RKO (cell line): ENCODE data around the gene MRPS21.
"Not testable (repeated sequence)": the region's sequence is repeated elsewhere in the genome, so short reads cannot be mapped to it uniquely, and the experiment has no call there.

Source experiments
- DNase-seq: peaks from one replicate; pipeline ENCODE4 v3.0.0-alpha.2; 2016; ENCODE audit warnings: low spot score

The MRPS21 gene

DNA sequence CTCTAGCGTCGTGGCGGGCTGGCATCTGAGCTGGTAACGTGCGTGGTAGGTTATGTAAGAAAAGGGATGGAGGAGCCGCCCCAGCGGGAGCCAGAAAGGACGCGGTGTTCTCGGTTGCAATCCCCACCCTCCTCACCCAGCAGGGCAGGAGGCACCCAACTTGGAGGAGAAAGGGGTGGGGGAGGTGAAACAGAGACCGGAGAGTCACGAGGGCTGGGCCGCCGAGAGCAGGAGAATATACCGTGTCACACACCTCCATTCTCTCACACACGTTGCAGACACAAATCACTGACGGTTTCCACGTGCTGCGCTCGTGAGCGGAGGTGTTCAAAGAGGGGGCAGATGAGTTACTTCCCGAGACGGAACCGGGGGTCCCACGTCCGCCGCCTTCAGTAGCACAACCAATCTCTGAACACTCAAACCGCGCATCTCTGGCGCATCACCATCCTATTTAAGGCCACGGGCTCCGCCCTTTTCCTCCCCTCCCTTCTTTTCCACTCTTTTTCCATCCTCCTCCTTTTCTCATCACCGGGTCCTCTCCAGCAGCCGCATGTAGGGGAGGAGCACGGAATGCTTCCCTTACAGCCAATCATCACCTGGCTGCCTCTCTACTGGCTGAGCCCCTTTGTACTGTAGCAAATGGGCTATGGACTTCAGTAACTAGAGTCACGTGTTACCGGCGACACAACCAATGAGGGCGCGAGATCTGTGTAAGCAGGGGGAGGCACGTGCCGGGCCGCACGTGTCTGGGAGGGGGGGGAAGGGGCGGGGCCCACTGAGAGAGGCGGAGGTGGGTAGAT is 11.7 kb upstream of the MRPS21 start, which contains the start of gene CIART:
Gene CIART, plus strand, starts transcription at position 797 of the 800 bp plus-strand sequence. CDS start 714 bp downstream, outside the sequence.
- peak; percentile 96 for DNase-seq

DNA sequence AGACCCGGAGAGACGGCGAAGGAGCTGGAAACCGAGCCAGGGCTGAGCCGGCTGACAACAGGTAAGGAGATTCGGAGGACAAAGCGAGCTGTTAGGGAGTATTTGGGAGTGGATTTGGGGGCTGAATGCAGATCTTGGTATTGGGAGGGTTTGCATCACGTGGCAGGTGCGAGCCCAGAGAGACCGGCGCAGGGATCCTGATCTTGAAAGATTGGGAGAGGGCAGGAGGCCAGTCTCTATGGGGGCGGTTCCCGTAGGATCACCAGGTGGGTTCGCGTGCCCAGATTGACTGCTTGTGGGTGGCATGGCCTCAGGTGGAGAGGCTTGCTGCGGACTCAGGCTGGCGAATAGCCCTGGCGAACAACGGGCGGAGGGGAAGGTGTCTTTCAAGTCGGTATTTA is 11.1 kb upstream of the MRPS21 start:
- DNase-seq: no peak

DNA sequence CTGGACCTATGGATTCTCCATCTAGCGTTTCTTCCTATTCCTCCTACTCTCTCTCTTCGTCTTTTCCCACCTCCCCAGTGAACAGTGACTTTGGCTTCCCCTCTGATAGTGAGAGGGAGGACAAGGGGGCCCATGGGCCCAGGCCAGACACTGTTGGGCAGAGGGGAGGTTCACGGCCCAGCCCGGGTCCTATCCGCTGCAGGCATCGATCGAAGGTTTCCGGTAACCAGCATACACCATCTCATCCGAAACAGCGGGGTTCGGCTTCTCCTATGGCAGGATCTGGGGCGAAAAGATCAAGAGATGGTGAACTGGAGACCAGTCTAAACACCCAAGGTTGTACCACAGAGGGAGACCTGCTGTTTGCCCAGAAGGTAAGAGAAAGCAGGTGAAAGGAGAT is 10.4 kb upstream of the MRPS21 start:
- no peak for DNase-seq

DNA sequence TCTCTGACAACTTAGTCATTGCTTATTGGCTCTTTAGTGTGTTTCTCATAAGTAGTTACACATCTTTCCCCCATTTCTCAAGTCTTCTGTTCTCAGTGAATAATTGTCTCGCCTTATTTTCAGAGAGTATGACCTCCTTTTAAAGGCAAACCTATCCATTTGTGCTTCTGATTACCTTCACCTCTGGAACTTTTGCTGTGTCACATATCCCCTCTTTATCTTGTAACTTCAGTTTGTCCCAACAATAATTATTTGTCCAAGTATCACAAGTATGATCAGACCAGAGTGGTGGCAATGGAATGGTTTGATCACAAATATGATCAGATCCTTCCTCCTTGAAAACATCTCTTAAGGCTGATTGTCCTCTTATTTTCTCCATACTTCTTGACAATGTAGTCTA is 5.3 kb upstream of the MRPS21 start:
- DNase-seq: no peak

DNA sequence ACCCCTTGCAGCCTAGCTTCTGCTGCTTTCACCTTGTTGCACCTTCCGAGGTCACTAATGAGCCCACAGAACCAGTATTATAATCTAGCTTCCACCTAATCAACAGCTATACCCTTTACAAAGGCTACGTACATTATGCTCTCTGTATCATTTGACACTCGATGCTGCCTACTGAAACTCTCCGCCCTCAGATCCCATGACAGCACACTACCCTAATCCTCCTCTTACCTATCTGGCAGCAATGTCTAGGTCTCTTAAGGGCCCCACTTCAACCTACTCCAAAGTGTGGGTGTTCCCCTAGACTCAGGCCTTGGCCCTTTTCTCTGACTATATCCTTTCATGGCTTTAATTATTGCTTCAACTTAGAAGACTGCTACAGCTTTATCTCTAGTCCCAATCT is 4.8 kb upstream of the MRPS21 start:
- DNase-seq: no peak

DNA sequence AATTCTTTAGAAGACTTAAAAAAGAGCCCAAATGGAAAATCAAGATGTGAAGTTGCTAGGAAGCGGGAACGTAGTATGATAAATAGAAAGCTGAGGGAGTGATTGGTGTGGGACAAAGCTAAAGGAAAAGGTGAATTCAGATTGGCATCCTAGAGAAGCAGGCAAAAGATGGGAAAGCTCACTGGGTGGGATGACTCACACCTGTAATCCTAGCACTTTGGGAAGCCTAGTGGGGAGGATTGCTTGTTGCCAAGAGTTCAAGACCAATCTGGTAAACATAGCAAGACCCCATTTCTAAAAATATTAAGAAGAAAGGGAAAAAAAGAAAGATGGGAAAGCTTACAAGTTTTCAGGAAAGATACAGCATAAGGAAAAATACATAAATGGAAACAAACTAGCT is 1.8 kb downstream of the MRPS21 start:
- peak; percentile 69 for DNase-seq

DNA sequence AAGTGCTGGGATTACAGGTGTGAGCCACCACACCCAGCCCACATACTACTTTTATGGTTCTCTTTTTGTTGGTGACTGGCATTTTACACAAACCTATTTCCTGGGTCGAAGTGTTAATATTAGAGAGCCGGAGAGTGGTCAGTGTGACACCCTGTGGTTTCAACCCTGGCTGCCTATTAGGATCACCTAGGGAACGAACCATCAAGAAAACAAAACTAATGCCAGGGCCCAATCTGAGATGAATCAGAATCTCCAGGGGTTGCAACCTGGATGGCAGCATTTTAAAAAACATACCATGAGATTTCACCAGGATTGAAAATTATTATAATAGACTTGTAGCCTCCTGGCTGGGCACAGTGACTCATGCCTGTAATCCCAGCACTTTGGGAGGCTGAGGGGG is 6.1 kb downstream of the MRPS21 start:
- DNase-seq: no peak

DNA sequence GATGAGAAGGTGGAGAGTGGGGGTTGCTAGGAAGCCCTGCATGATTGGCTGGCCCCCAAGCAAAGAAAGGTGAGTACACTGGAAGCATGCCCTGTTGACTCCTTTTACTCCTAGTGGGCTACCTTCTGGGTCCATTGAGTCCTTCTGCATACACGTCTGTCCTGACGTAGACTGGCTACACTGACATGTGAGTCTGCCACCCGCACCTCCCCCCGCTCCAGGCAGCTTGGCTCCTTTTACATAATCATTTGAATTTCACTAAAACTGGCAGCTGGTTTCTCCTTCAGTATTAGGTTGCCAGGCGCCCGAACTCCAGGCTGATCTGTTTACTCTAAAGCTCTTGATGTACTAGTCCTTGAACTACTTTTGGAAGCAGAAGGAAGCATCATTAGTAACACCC is 8.7 kb downstream of the MRPS21 start:
- no peak for DNase-seq

DNA sequence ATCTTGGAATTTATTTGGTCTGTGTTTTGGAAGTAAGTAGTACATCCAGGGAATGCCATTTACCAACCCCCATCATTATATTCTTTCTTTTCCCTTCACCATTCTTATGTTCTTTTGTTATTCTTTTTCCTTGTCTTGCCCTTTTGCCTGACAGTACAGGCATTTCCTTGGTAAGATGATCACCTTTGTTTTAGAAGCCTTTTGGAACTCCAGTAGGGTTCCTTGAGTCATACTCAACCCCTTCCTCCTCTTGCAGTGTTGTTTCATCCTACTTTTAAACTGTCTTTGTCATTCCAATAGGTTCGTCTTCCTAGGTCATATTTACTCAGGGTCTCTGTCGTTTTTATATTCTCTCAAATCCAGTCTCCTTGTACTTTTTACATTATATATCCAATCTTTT is 9.2 kb downstream of the MRPS21 start:
- no peak for DNase-seq

DNA sequence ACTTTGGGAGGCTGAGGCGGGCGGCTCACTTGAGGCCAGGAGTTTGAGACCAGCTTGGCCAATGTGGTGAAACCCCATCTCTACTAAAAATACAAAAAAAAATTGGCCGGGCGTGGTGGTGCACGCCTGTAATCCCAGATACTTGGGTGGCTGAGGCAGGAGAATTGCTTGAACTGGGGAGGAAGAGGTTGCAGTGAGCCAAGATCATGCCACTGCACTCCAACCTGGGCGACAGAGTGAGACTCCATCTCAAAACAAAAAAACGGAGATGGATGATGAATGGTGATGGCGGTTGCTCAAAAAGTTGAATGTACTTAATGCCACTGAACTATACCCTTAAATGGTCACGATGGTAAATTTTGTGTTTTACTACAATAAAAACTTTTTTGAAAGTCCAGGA is 14.9 kb downstream of the MRPS21 start:
- DNase-seq: not testable (repeated sequence)

DNA sequence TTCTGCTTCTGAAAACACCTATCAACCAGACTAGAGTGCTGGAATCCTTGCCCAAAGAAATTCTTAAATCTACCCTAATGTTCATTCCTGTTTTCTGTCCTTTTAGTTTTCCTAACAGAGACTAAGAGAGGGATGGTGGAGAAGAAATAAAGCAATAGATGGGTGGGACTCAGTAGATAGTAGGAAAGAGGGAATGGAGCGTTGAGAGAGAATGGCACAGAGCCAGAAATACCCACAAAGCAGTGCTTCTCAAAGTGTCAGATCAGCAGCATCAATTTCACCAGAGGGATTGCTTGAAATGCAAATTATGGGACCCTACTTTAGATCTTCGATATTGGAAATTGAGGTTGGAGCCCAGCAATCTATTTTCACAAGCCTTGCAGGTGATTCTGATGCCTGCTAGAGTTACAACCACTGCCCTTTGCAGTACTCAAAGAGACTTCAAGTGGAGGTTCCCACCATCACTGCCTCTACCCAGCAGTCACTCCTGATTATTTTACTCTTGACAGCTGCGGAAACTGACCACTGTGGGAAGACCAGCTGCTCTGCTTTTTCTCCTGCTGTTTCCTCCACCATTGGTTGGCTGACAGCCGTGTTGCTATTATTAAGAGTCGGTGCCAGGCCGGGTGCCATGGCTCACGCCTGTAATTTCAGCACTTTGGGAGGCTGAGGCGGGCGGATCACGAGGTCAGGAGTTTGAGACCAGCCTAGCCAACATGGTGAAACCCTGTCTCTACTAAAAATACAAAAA is 16.3 kb downstream of the MRPS21 start:
- DNase-seq: no peak

DNA sequence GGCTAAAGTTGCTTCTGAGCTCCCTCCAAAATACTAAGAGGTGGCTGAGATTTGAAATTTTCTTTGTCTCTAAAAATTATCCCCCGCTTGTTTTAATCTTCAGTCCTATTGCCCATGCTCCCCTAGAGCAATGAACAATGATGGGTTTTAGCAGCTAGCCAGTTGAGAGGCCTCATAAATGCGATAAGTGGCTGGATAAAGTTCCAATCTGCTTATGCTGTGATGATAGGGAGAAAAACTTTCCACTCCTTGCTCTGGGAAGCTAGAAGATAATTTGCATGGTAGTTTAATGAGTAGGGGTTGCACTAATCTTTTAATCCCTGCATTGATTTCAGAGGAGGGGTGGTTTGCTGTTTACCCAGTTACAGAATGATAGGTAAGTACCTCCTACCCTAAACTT is 18.1 kb downstream of the MRPS21 start:
- no peak for DNase-seq

DNA sequence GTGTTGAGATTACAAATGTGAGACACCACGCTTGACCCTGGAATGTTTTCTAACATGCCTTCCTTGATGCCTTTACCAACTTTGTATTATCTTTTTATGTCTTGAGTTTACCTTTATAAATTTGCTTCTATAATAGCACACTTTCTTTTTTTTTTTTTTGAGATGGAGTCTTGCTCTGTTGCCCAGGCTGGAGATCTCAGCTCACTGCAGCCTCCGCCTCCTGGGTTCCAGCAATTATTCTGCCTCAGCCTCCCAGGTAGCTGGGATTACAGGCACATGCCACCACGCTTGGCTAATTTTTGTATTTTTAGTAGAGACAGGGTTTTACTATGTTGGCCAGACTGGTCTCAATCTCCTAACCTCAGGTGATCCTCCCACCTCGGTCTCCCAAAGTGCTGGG is 21.0 kb downstream of the MRPS21 start:
- DNase-seq: not testable (repeated sequence)

DNA sequence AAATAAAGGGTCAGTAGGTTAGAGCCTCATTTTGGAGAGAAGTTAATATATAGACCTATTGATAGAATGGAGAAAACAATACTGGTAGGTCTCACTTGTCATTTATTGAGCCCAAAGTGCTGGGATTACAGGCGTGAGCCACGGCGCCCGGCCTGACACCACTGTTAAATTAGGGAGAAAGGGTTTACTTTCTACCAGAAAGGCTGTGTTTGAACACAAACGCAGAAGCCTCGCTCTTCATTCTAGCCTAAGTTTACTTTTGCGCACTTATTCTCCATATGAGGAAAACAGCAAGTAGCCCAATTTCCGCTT is 27.0 kb downstream of the MRPS21 start:
- DNase-seq: no peak

DNA sequence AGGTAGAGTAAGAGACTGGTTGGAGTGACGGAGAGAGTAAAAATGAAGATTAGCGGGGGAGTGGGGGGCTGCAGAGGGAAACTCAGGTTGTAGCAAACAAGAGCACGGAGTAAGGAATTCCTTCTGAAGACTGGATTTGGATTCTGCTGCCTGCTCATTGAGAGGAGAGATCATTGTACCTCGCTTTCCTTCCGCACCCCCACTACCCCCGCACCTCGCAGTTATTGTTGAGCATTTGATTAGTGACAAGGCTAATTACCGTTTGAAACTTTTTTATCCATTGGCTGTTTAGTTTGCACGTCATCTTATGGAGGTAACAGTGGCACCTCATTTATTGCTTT is 28.1 kb downstream of the MRPS21 start:
- DNase-seq: no peak

DNA sequence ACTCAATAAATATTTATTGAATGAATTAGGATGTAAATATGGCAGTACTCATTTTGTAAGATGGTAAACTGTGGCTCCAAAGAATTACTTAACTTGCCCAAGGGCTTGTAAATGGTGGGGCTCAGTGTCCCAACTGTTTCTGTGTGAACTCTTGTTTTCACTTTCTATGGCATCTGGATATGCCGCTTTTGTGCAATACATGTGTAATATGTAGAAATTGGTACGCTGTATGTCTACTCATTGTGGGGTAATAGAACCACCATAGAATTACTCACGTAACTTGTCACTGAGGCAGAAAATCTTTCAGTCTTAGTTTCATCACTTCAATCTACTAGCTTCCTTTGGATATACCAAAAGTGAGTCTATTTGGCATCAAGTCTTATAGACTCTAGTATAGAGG is 28.6 kb downstream of the MRPS21 start:
- DNase-seq: peak; percentile 72

DNA sequence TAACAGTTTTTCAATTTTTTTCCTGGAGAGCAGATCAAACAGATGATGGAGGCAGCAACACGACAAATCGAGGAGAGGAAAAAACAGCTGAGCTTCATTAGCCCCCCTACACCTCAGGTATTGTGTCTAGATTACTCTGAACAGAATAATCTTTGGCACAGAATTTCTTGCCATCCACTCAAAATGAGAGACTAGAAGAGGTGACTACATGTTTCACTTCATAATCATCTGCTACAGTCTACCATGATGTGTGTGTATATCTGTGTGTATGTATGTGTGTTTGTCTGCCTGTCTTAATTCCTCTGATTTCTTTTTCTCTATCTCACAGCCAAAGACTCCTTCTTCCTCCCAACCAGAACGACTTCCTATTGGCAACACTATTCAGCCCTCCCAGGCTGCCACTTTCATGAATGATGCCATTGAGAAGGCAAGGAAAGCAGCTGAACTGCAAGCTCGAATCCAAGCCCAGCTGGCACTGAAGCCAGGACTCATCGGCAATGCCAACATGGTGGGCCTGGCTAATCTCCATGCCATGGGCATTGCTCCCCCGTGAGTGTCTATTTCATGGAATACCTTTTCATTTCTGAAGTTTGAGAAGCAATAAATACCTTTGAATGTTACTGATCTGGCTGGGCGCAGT is 39.1 kb downstream of the MRPS21 start:
- DNase-seq: no peak

DNA sequence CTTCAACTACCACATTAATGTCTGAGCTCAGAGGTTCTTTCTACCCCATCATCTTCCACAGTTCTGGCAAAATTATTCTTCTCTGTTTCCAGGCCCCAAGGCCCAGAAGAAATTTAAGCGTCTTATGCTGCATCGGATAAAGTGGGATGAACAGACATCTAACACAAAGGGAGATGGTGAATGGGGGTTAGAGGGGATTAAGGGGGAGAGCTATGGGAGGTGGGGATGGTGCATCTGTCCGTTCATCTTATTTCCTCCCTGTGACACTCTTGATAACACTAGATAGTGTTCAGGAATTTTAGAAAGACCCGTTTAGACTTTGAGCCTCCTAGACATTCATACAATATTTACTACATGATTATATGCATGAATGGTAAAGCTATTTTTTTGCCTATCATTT is 52.7 kb downstream of the MRPS21 start:
- DNase-seq: no peak

DNA sequence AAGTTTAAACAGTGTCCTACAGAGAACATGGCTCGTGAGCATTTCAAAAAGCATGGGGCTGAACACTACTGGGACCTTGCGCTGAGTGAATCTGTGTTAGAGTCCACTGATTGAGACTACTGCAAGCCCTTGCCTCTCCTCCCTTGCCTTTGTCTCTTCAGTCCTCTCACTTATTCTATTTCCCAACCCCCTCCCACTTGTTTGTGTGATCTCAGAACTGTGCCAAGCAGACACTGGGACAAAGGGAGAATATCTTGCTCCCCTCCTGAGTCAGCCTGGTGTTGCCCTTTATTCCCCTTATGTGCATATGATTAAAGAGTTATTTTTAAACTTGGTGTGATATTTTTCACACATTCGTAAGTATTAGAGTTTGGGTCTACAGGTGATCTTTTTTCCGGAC is 59.2 kb downstream of the MRPS21 start:
- DNase-seq: no peak
